HepG2 (cell line): Measurements from ENCODE around the gene MASTL. TPM values are rescaled to one million over a fixed set of nuclear protein-coding genes. Genes with fewer than 3 reads are reported as not detected.
A peak's percentile ranks its signal among the peaks of the same experiment; 100 is the strongest.

Source experiments
- BRD4 ChIP-seq: sonication (generic); formaldehyde crosslinking; IDR thresholded peaks from 2 replicates; pipeline ENCODE4 v1.4.0; 2020; ENCODE audit warnings: missing genetic modification reagents
- CBX5 ChIP-seq: sonication (generic); formaldehyde crosslinking; IDR thresholded peaks from 2 replicates; pipeline ENCODE4 v1.4.0; 2020; ENCODE audit warnings: missing genetic modification reagents, borderline replicate concordance
- CHD4 ChIP-seq: fragments of 200-600 bp; sonication (generic); IDR thresholded peaks from 2 replicates; pipeline ENCODE4 v1.7.0; 2017; ENCODE audit warnings: mild to moderate bottlenecking, low read length, borderline replicate concordance
- GMEB2 ChIP-seq: IDR thresholded peaks from 2 replicates; pipeline ENCODE4 v1.6.1; 2016; ENCODE audit warnings: missing biosample characterization, missing genetic modification reagents, low read depth
- KDM1A ChIP-seq: IDR thresholded peaks from 2 replicates; pipeline ENCODE4 v1.6.1; 2016; ENCODE audit warnings: missing compliant biosample characterization
- MLXIP ChIP-seq: sonication (generic); formaldehyde crosslinking; IDR thresholded peaks from 2 replicates; pipeline ENCODE4 v1.9.0; 2021; ENCODE audit warnings: missing genetic modification reagents, borderline replicate concordance
- PAX8 ChIP-seq: sonication (generic); formaldehyde crosslinking; IDR thresholded peaks from 2 replicates; pipeline ENCODE4 v1.8.0; 2022; ENCODE audit warnings: mild to moderate bottlenecking, missing genetic modification reagents, borderline replicate concordance
- PCBP2 ChIP-seq: fragments of 200-400 bp; formaldehyde crosslinking; optimal IDR thresholded peaks from 2 replicates; pipeline ENCODE3; 2018; ENCODE audit warnings: low read length, low read depth; ENCODE audit not compliant: poor library complexity, severe bottlenecking
- RAD21 ChIP-seq: fragments of 450-650 bp; formaldehyde crosslinking; IDR thresholded peaks from 2 replicates; pipeline ENCODE4 v1.5.0; 2020; ENCODE audit warnings: mild to moderate bottlenecking
- RBM22 ChIP-seq: fragments of 200-400 bp; formaldehyde crosslinking; optimal IDR thresholded peaks from 2 replicates; pipeline ENCODE3; 2017; ENCODE audit warnings: mild to moderate bottlenecking, low read length, moderate library complexity
- SP4 ChIP-seq: sonication (generic); formaldehyde crosslinking; IDR thresholded peaks from 2 replicates; pipeline ENCODE4 v1.8.1; 2023; ENCODE audit warnings: mild to moderate bottlenecking, missing genetic modification reagents
- TBX3 ChIP-seq: fragments of 450-650 bp; IDR thresholded peaks from 2 replicates; pipeline ENCODE4 v1.6.1; 2017; ENCODE audit warnings: antibody characterized with exemption, mild to moderate bottlenecking, inconsistent platforms, borderline replicate concordance
- ZFP91 ChIP-seq: sonication (generic); formaldehyde crosslinking; IDR thresholded peaks from 2 replicates; pipeline ENCODE4 v1.9.0; 2022; ENCODE audit warnings: missing genetic modification reagents, mild to moderate bottlenecking, borderline replicate concordance
- ZNF121 ChIP-seq: sonication (generic); formaldehyde crosslinking; IDR thresholded peaks from 2 replicates; pipeline ENCODE4 v1.5.0; 2020; ENCODE audit warnings: mild to moderate bottlenecking, missing genetic modification reagents
- ZNF205 ChIP-seq: IDR thresholded peaks from 2 replicates; pipeline ENCODE4 v1.6.1; 2018; ENCODE audit warnings: missing biosample characterization, missing genetic modification reagents
- ZNF224 ChIP-seq: sonication (generic); formaldehyde crosslinking; IDR thresholded peaks from 2 replicates; pipeline ENCODE4 v1.5.0; 2020; ENCODE audit warnings: mild to moderate bottlenecking, missing genetic modification reagents
- ZNF234 ChIP-seq: sonication (generic); formaldehyde crosslinking; conservative IDR thresholded peaks from 2 replicates; pipeline ENCODE4 v1.5.1; 2020; ENCODE audit warnings: mild to moderate bottlenecking, missing genetic modification reagents
- ZNF264 ChIP-seq: sonication (generic); formaldehyde crosslinking; IDR thresholded peaks from 2 replicates; pipeline ENCODE4 v1.4.0; 2020; ENCODE audit warnings: missing genetic modification reagents
- ZNF30 ChIP-seq: sonication (generic); formaldehyde crosslinking; IDR thresholded peaks from 2 replicates; pipeline ENCODE4 v1.5.0; 2020; ENCODE audit warnings: mild to moderate bottlenecking, missing genetic modification reagents
- ZNF589 ChIP-seq: sonication (generic); formaldehyde crosslinking; conservative IDR thresholded peaks from 2 replicates; pipeline ENCODE4 v1.8.0; 2022; ENCODE audit warnings: mild to moderate bottlenecking, moderate library complexity, missing genetic modification reagents
- ZNF598 ChIP-seq: sonication (generic); formaldehyde crosslinking; IDR thresholded peaks from 2 replicates; pipeline ENCODE4 v1.5.1; 2020; ENCODE audit warnings: mild to moderate bottlenecking, missing genetic modification reagents, borderline replicate concordance
- ZNF781 ChIP-seq: sonication (generic); formaldehyde crosslinking; IDR thresholded peaks from 2 replicates; pipeline ENCODE4 v1.5.1; 2020; ENCODE audit warnings: borderline replicate concordance, mild to moderate bottlenecking, missing genetic modification reagents; ENCODE audit errors: not compliant biosample characterization
- polyA plus RNA-seq, 8 experiments: library from polyadenylated mRNA; depleted of rRNA in 3 of 8; stranded (reverse) in 7 of 8; unstranded in 1 of 8; fragments of >200 nt; fragmentation: Illumina TruSeq in 4 of 8; extraction: Trizol in 4 of 8; gene quantifications; 2 replicates each; pipeline versions ENCODE4 v1.2.1 to v1.2.3, GENCODE V29; 2011 to 2016; ENCODE audit warnings: low read depth in 4 of 8, missing spikeins in 1 of 8, mixed read lengths in 1 of 8; ENCODE audit not compliant: insufficient read depth in 1 of 8
- total RNA-seq, 5 experiments: library from RNA; depleted of rRNA; stranded (reverse); fragments of >200 nt; fragmentation: Illumina TruSeq; extraction: Trizol; gene quantifications; 2 replicates each; pipeline ENCODE4 v1.2.3, GENCODE V29; 2016; ENCODE audit warnings: low read depth in 1 of 5
- TF ChIP-seq, protein P1 (sequence below): IDR thresholded peaks from 2 replicates; pipeline ENCODE4 v1.6.1; 2016

The MASTL gene
- total and polyA plus RNA-seq, 2 of the 13 experiments (the other 11 are each of a cell fraction or from before 2014, with no cell fraction given): 6.0 to 18.0 TPM

- TF ChIP-seq KDM1A (CRISPR knock-in tag) (no peak), ZNF121 (CRISPR knock-in tag) (peak; percentile 17; the same call in 1 of the 2 replicates), ZNF264 (CRISPR knock-in tag) (no peak), RAD21 (CRISPR knock-in tag) (no peak), ZNF234 (CRISPR knock-in tag) (no peak), ZNF781 (CRISPR knock-in tag) (no peak), MLXIP (CRISPR knock-in tag) (no peak), GMEB2 (CRISPR knock-in tag) (peak; percentile 96), ZNF30 (no peak), ZFP91 (peak; percentile 61; the same call in 1 of the 2 replicates), BRD4 (no peak), PCBP2 (no peak), PAX8 (CRISPR knock-in tag) (peak; percentile 43; the same call in 1 of the 2 replicates), SP4 (peak; percentile 86), TBX3 (peak; percentile 36; the same call in 1 of the 2 replicates), ZNF598 (CRISPR knock-in tag) (peak; percentile 30; the same call in 1 of the 2 replicates), ZNF589 (CRISPR knock-in tag) (no peak), CBX5 (no peak), ZNF224 (CRISPR knock-in tag) (peak; percentile 68; the same call in 1 of the 2 replicates), ZNF205 (peak; percentile 59; the same call in 1 of the 2 replicates), RBM22 (no peak), CHD4 (no peak)
- TF ChIP-seq, protein P1, sequence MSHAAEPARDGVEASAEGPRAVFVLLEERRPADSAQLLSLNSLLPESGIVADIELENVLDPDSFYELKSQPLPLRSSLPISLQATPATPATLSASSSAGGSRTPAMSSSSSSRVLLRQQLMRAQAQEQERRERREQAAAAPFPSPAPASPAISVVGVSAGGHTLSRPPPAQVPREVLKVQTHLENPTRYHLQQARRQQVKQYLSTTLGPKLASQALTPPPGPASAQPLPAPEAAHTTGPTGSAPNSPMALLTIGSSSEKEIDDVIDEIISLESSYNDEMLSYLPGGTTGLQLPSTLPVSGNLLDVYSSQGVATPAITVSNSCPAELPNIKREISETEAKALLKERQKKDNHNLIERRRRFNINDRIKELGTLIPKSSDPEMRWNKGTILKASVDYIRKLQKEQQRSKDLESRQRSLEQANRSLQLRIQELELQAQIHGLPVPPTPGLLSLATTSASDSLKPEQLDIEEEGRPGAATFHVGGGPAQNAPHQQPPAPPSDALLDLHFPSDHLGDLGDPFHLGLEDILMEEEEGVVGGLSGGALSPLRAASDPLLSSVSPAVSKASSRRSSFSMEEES (CRISPR knock-in tag): no peak
Observed at GRCh38 chr10:27155066-27155754, at the start of gene MASTL (continued).
